Psoas muscle (tissue), 8 donors: ENCODE measurements around the gene PHF23. TPM values are rescaled to one million over a fixed set of nuclear protein-coding genes. Genes with fewer than 3 reads are reported as not detected.

ENCODE experiments used
- ATAC-seq, 4 donors: fragments of 200-7000 bp; cut with Tn5 transposase; one replicate each; pipeline ENCODE4 v1.9.1; 2020; ENCODE audit warnings: moderate library complexity in 3 of 4, mild to moderate bottlenecking in 2 of 4
- DNase-seq, 2 donors: peaks; one replicate each; pipeline ENCODE4 v3.0.0-alpha.2; 2020
- H3K27ac ChIP-seq: fragments of 200-600 bp; one replicate; pipeline ENCODE4 v1.8.0; 2022
- H3K27me3 ChIP-seq, 3 donors: fragments of 200-600 bp in 1 of 3; one replicate each; pipeline versions ENCODE4 v1.6.1 to v1.8.0; 2013 to 2022; ENCODE audit warnings: low read length in 2 of 3, mild to moderate bottlenecking in 2 of 3, moderate library complexity in 1 of 3; ENCODE audit not compliant: insufficient read depth in 3 of 3
- H3K36me3 ChIP-seq, 2 donors: fragments of 200-600 bp in 1 of 2; one replicate each; pipeline versions ENCODE4 v1.6.1 to v1.8.0; 2013 to 2022; ENCODE audit warnings: low read depth in 1 of 2, mild to moderate bottlenecking in 1 of 2, moderate library complexity in 1 of 2; ENCODE audit not compliant: insufficient read depth in 1 of 2
- H3K4me1 ChIP-seq: fragments of 200-600 bp; one replicate; pipeline ENCODE4 v1.8.0; 2022
- H3K4me3 ChIP-seq: fragments of 200-600 bp; one replicate; pipeline ENCODE4 v1.8.0; 2022; ENCODE audit warnings: mild to moderate bottlenecking
- H3K9me3 ChIP-seq: fragments of 200-600 bp; one replicate; pipeline ENCODE4 v1.8.0; 2022
- CTCF ChIP-seq: fragments of 200-600 bp; IDR thresholded peaks from one replicate; pipeline ENCODE4 v1.8.0; 2022; ENCODE audit warnings: antibody characterized with exemption
- WGBS, 3 donors: extraction: QIAGEN DNeasy Blood & Tissue Kit; methylation state at CpG; one replicate each; pipeline versions ENCODE4 v1.1.6 to v1.1.7; 2013; 5-methylcytosine and 5-hydroxymethylcytosine counted together
- intact Hi-C, 2 donors: fragments of 100-400 bp; cut with DNase I; formaldehyde crosslinking; loops; one replicate each; pipeline versions ENCODE4 v1.11.0 to v1.14.2; 2022
- polyA plus RNA-seq, 3 donors: library from polyadenylated mRNA; stranded (reverse); fragments of 200-250 nt; gene quantifications; one replicate each; pipeline ENCODE4 v1.2.3, GENCODE V29; 2013
- total RNA-seq, 4 donors: library from RNA; stranded (reverse); fragmentation: NEBNext Ultra II Directional in 2 of 4; extraction: Animal tissue kit (Norgen Biotek cat#: 25700) in 2 of 4; gene quantifications; one replicate each; pipeline versions ENCODE4 v1.2.1 to v1.2.4, GENCODE V29; 2021 to 2023
- donor health status: healthy with polysubstance abuse.
- donor health status: DM: no; HTN: no; CAD: no; lungs with moderate emphysema.
- donor health status: Bipolar disorder and iron deficiency.
- donor health status: healthy.
- donor health status: DM: yes; HTN: yes; CAD: no.
- donor health status: DM: no; HTN: no; CAD: no.
- donor health status: DM: no; HTN: no; CAD: no.
- donor health status: DM: yes; HTN: yes; CAD: no.

PHF23 gene
- total and polyA plus RNA-seq, 7 donors: 20.9 to 43.3 (median 28.2) TPM

DNA sequence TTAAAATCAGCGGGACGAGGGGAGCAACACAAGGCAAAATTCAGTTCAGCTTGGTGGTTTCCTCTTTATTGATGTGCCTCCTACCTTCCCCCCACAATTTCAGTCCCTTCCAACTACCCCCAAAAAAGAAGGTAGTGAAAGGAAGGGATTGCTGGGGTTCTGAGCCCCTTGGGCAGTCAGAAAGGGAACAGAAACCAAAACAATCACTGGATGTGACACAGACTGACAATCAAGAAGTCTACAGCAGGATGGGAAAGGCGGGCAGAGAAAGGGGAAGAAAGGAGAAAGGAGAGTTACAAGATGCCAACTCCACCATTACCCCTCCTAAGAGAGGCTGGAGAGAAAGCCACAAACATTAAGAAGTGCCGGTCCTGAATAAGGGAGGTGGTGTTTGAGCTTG lies 1.1 kb upstream of the PHF23 start:
- WGBS, 3 donors: 66 to 74% (median 68%) methylated on average over 4 of the region's 4 CpGs
- H3K4me1 ChIP-seq: peaks cover 26% of the 10 kb centered on the region
- peaks cover 7 to 50% of the 10 kb centered on the region in 2 donors for H3K36me3 ChIP-seq
- TF ChIP-seq CTCF: no peak
- H3K4me3 ChIP-seq: peak overlapping the region; percentile 96
- peak overlapping the region; percentile 87 for H3K27ac ChIP-seq
- intact Hi-C loops: loop anchor here (10.0 kb wide), 2 partner anchors 324 to 904 kb away; partner anchors contain the start of gene SENP3 (in 1 of the 2)
- no peaks in the 10 kb centered on the region for H3K27me3 ChIP-seq
- ATAC-seq: no peak
- no peak for DNase-seq
- no peaks in the 10 kb centered on the region for H3K9me3 ChIP-seq

GRCh38 chr17:7238420-7239090 lies 702 bp downstream of the PHF23 start:
- H3K27ac ChIP-seq: peak overlapping the region; percentile 96
- ATAC-seq (no peak), DNase-seq (peak in 1 of 2 donors; percentile 61)
- intact Hi-C loops: loop anchor here in 1 of 2 donors (10.0 kb wide), 1 partner anchor 346 kb away; the partner anchor contains the start of gene MPDU1
- peak overlapping the region; percentile 96 for H3K4me3 ChIP-seq
- H3K27me3 ChIP-seq: no peaks in the 10 kb centered on the region
- H3K4me1 ChIP-seq: peaks cover 32% of the 10 kb centered on the region
- no peak for TF ChIP-seq CTCF
- 0 to 1% (median 1%) methylated on average over 32 to 37 of the region's 39 CpGs for WGBS, 3 donors
- H3K9me3 ChIP-seq: no peaks in the 10 kb centered on the region
- H3K36me3 ChIP-seq: peaks cover 7 to 37% of the 10 kb centered on the region in 2 donors

- intact Hi-C loops: loop anchor here in 1 of 2 donors (2.0 to 10.0 kb wide), 2 partner anchors 17 to 347 kb away; partner anchors contain the start of gene MPDU1
- H3K4me1 ChIP-seq: peaks cover 35% of the 10 kb centered on the region
- peak overlapping the region; percentile 96 for H3K4me3 ChIP-seq
- peak overlapping the region; percentile 96 for H3K27ac ChIP-seq
- WGBS, 3 donors: 0 to 1% (median 1%) methylated on average over 37 to 69 of the region's 73 CpGs
- ATAC-seq (peak in 3 of 4 donors; percentile 2 to 13 (median 10)), DNase-seq (peak; percentile 86 to 89)
- H3K36me3 ChIP-seq: peaks cover 7 to 34% of the 10 kb centered on the region in 2 donors
- no peaks in the 10 kb centered on the region for H3K9me3 ChIP-seq
- no peaks in the 10 kb centered on the region for H3K27me3 ChIP-seq
- TF ChIP-seq CTCF: no peak
Measured at GRCh38 chr17:7237761-7238419, 1.4 kb downstream of the PHF23 start.

GRCh38 chr17:7237266-7237760 lies 1.9 kb downstream of the PHF23 start:
- H3K27me3 ChIP-seq: no peaks in the 10 kb centered on the region
- no peak for TF ChIP-seq CTCF
- H3K36me3 ChIP-seq: peaks cover 7 to 34% of the 10 kb centered on the region in 2 donors
- peak overlapping the region; percentile 96 for H3K4me3 ChIP-seq
- intact Hi-C loops: loop anchor here in 1 of 2 donors (2.0 to 10.0 kb wide), 2 partner anchors 17 to 347 kb away; partner anchors contain the start of gene MPDU1
- ATAC-seq: no peak
- H3K4me1 ChIP-seq: peaks cover 41% of the 10 kb centered on the region
- peak overlapping the region; percentile 96 for H3K27ac ChIP-seq
- DNase-seq: no peak
- WGBS, 3 donors: 27 to 38% (median 33%) methylated on average over 6 of the region's 6 CpGs
- H3K9me3 ChIP-seq: no peaks in the 10 kb centered on the region
